Right lobe of liver (tissue), 6 donors: ENCODE results near the gene KNL1. TPM values are rescaled to one million over a fixed set of nuclear protein-coding genes. Genes with fewer than 3 reads are reported as not detected.

Source experiments
- ATAC-seq, 4 donors: fragments of 200-7000 bp; cut with Tn5 transposase; one replicate each; pipeline ENCODE4 v1.9.1; 2020; ENCODE audit warnings: mild to moderate bottlenecking in 4 of 4, moderate library complexity in 4 of 4
- DNase-seq, 3 donors: peaks; one replicate each; pipeline ENCODE4 v3.0.0-alpha.2; 2020
- H3K27ac ChIP-seq, 3 donors: fragments of 200-600 bp; one replicate each; pipeline ENCODE4 v1.8.0; 2022
- H3K27me3 ChIP-seq, 2 donors: fragments of 200-600 bp; one replicate each; pipeline ENCODE4 v1.8.0; 2022
- H3K36me3 ChIP-seq, 4 donors: fragments of 200-600 bp; sonication (generic) in 1 of 4; one replicate each; pipeline versions ENCODE4 v1.5.1 to v1.8.0; 2017 to 2022; ENCODE audit warnings: control low read depth in 1 of 4
- H3K4me1 ChIP-seq, 4 donors: fragments of 200-600 bp; sonication (generic) in 1 of 4; one replicate each; pipeline versions ENCODE4 v1.5.1 to v1.8.0; 2017 to 2022; ENCODE audit warnings: control low read depth in 1 of 4
- H3K4me3 ChIP-seq, 3 donors: fragments of 200-600 bp; one replicate each; pipeline ENCODE4 v1.8.0; 2022
- H3K9me3 ChIP-seq, 4 donors: fragments of 200-600 bp; sonication (generic) in 1 of 4; one replicate each; pipeline versions ENCODE4 v1.5.1 to v1.8.0; 2017 to 2022; ENCODE audit warnings: control low read depth in 1 of 4
- CTCF ChIP-seq, 4 donors: fragments of 200-600 bp in 3 of 4; fragments of 450-650 bp in 1 of 4; IDR thresholded peaks; one replicate each; pipeline versions ENCODE4 v1.5.1 to v1.8.0; 2016 to 2022; ENCODE audit warnings: antibody characterized with exemption in 4 of 4, mild to moderate bottlenecking in 2 of 4
- POLR2A ChIP-seq: fragments of 450-650 bp; IDR thresholded peaks from one replicate; pipeline ENCODE4 v1.6.1; 2017; ENCODE audit warnings: antibody characterized with exemption, mild to moderate bottlenecking
- WGBS: methylation state at CpG from one replicate; pipeline ENCODE4 v1.1.6; 2018; ENCODE audit warnings: low coverage, low lambda C conversion rate; ENCODE audit not compliant: insufficient coverage; ENCODE audit errors: missing lambda C conversion rate; 5-methylcytosine and 5-hydroxymethylcytosine counted together
- intact Hi-C, 2 donors: fragments of 100-400 bp; cut with DNase I; formaldehyde crosslinking; loops; one replicate each; pipeline versions ENCODE4 v1.11.2 to v1.14.1; 2022
- total RNA-seq, 6 experiments: library from RNA; depleted of rRNA in 2 of 6; stranded (reverse); fragments of >200 nt in 2 of 6; fragmentation: NEBNext Ultra II Directional in 3 of 6; extraction: Animal tissue kit (Norgen Biotek cat#: 25700) in 3 of 6; gene quantifications; one replicate each; pipeline versions ENCODE4 v1.1.0 to v1.2.4, GENCODE V29; 2016 to 2023
- donor health status: DM: no; HTN: yes; CAD: no.
- donor health status: DM: no; HTN: no; CAD: no.
- donor health status: DM: no; HTN: no; CAD: no.
- donor health status: DM: no; HTN: yes; CAD: no.
- donor health status: DM: no; HTN: yes; CAD: no.

KNL1 gene
- total RNA-seq, 6 experiments from 2014 or later: 1.6 to 9.6 (median 3.6) TPM

DNA sequence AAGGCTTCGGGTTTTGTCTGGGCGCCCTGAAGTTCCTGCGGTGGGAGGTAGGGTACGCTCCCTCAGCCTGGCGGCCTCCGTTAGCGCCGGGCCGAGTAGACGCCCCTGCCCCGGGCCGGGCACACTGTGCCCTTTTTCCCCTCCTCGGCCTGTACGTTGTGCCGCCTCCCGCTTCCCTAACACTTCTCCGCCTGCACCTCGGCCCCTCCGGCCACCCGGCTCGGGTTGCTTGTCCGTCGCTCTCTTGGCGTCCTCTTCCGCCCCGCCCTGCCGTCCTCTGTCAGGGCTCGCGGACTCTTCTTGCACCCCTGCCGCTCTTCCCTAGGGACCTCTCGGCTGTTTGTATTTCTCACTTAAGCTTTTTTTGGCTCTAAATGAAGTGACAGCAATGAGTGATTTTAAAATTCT is 384 bp downstream of the KNL1 start:
- under 1% methylated on average over 17 of the region's 31 CpGs for WGBS
- Histone ChIP-seq H3K27me3 (no peaks in the 10 kb centered on the region), H3K36me3 (no peaks in the 10 kb centered on the region), H3K9me3 (no peaks in the 10 kb centered on the region), H3K4me3 (peak overlapping the region; percentile 57 to 62 (median 60)), H3K4me1 (peaks cover 0 to 9% (median 3%) of the 10 kb centered on the region in 4 donors), H3K27ac (peak overlapping the region; percentile 93 to 98 (median 95))
- intact Hi-C loops: no loop called here
- DNase-seq (peak; percentile 70 to 74 (median 74)), ATAC-seq (peak; percentile 68 to 74 (median 71))
- TF ChIP-seq CTCF (IDR thresholded peaks at IDR 0.05) (no peak), POLR2A (no peak)

- H3K4me1 ChIP-seq: peaks cover 0 to 9% (median under 1%) of the 10 kb centered on the region in 4 donors
- no peak for DNase-seq
- intact Hi-C loops: no loop called here
- no peaks in the 10 kb centered on the region for H3K36me3 ChIP-seq
- WGBS: 44% methylated on average over 5 of the region's 5 CpGs
- H3K9me3 ChIP-seq: no peaks in the 10 kb centered on the region
- H3K27me3 ChIP-seq: no peaks in the 10 kb centered on the region
- TF ChIP-seq CTCF (IDR thresholded peaks at IDR 0.05): no peak
- TF ChIP-seq POLR2A: no peak
- H3K4me3 ChIP-seq: peak overlapping the region in 2 of 3 donors; percentile 60 to 62
- no peak for ATAC-seq
- H3K27ac ChIP-seq: no peak overlapping the region
These were observed 1.2 kb downstream of the KNL1 start for GRCh38 chr15:40595219-40595618.

- ATAC-seq: no peak
- no peaks in the 10 kb centered on the region for H3K36me3 ChIP-seq
- no peak overlapping the region for H3K27ac ChIP-seq
- H3K4me1 ChIP-seq: peaks cover 0 to 9% (median 0%) of the 10 kb centered on the region in 4 donors
- no peaks in the 10 kb centered on the region for H3K27me3 ChIP-seq
- H3K9me3 ChIP-seq: no peaks in the 10 kb centered on the region
- 81% methylated on average over 5 of the region's 5 CpGs for WGBS
- no peak overlapping the region for H3K4me3 ChIP-seq
- TF ChIP-seq POLR2A: no peak
- no peak for TF ChIP-seq CTCF (IDR thresholded peaks at IDR 0.05)
- DNase-seq: no peak
- intact Hi-C loops: no loop called here
These were observed 1.7 kb downstream of the KNL1 start for GRCh38 chr15:40595773-40596172.

- no peaks in the 10 kb centered on the region for H3K36me3 ChIP-seq
These were observed 3.0 kb downstream of the KNL1 start for GRCh38 chr15:40597024-40597423.

More at GRCh38 chr15:40597024-40597423, 3.0 kb downstream of the KNL1 start:
- ATAC-seq (no peak), DNase-seq (no peak)
- TF ChIP-seq CTCF (IDR thresholded peaks at IDR 0.05): no peak
- no peak for TF ChIP-seq POLR2A
- Histone ChIP-seq H3K4me3 (no peak overlapping the region), H3K27me3 (no peaks in the 10 kb centered on the region), H3K4me1 (peaks cover 0 to 9% (median 0%) of the 10 kb centered on the region in 4 donors), H3K27ac (no peak overlapping the region), H3K9me3 (no peaks in the 10 kb centered on the region)
- intact Hi-C loops: no loop called here
- 83% methylated on average over 2 of the region's 2 CpGs for WGBS
